Right renal cortex interstitium (tissue), 3 donors: ENCODE data around the gene QTRT2. TPM values are rescaled to one million over a fixed set of nuclear protein-coding genes. Genes with fewer than 3 reads are reported as not detected.

Experiments used
- DNase-seq, 3 donors: peaks; one replicate each; pipeline ENCODE4 v3.0.0-alpha.2; 2013; ENCODE audit warnings: low read depth in 3 of 3, low spot score in 2 of 3
- polyA plus RNA-seq, 3 donors: library from polyadenylated mRNA; unstranded; fragments of 120-200 nt; gene quantifications; one replicate each; pipeline ENCODE4 v1.2.1, GENCODE V29; 2013; ENCODE audit not compliant: insufficient read length in 3 of 3

QTRT2 gene
- polyA plus RNA-seq, 3 donors = 24.9 to 26.4 (median 24.9) TPM

- no peak for DNase-seq
These were observed 20.2 kb downstream of the QTRT2 start for GRCh38 chr3:114076711-114077110.

- no peak for DNase-seq
These were observed 21.6 kb downstream of the QTRT2 start for GRCh38 chr3:114078126-114078525.

GRCh38 chr3:114079761-114080160, 23.2 kb downstream of the QTRT2 start:
- no peak for DNase-seq

- no peak for DNase-seq
These were observed 23.7 kb downstream of the QTRT2 start for GRCh38 chr3:114080201-114080600.

- DNase-seq = no peak
These were observed 24.5 kb downstream of the QTRT2 start for GRCh38 chr3:114081037-114081436.

GRCh38 chr3:114083112-114083511, 26.6 kb downstream of the QTRT2 start:
- DNase-seq = no peak

- no peak for DNase-seq
These were observed 29.8 kb downstream of the QTRT2 start for GRCh38 chr3:114086356-114086755.

- DNase-seq = no peak
These were observed 33.1 kb downstream of the QTRT2 start for GRCh38 chr3:114089675-114090074.

- DNase-seq = peak in 1 of 3 donors; percentile 20
These were observed 35.8 kb downstream of the QTRT2 start for GRCh38 chr3:114092151-114093015.

- DNase-seq = peak in 1 of 3 donors; percentile 10
These were observed 36.5 kb downstream of the QTRT2 start for GRCh38 chr3:114093016-114093380.

GRCh38 chr3:114093596-114093995, 37.1 kb downstream of the QTRT2 start:
- DNase-seq = peak in 1 of 3 donors; percentile 8

- no peak for DNase-seq
These were observed 39.3 kb downstream of the QTRT2 start for GRCh38 chr3:114095796-114096195.

- no peak for DNase-seq
These were observed 44.6 kb downstream of the QTRT2 start for GRCh38 chr3:114101101-114101500.

- no peak for DNase-seq
These were observed 46.6 kb downstream of the QTRT2 start for GRCh38 chr3:114103181-114103580.

GRCh38 chr3:114103858-114104257, 47.3 kb downstream of the QTRT2 start:
- DNase-seq = no peak

- no peak for DNase-seq
These were observed 47.9 kb downstream of the QTRT2 start for GRCh38 chr3:114104414-114104813.

- no peak for DNase-seq
These were observed 51.6 kb downstream of the QTRT2 start for GRCh38 chr3:114108137-114108536.

GRCh38 chr3:114110439-114110838, 53.9 kb downstream of the QTRT2 start:
- no peak for DNase-seq

GRCh38 chr3:114111060-114111770, 54.7 kb downstream of the QTRT2 start:
- no peak for DNase-seq

- DNase-seq = no peak
These were observed 56.2 kb downstream of the QTRT2 start for GRCh38 chr3:114112696-114113095.

- DNase-seq = no peak
These were observed 58.2 kb downstream of the QTRT2 start for GRCh38 chr3:114114719-114115118.

- no peak for DNase-seq
These were observed 58.6 kb downstream of the QTRT2 start for GRCh38 chr3:114115143-114115542.
